ENCODE measurements around the gene DERA.
"Not testable (repeated sequence)": the region's sequence is repeated elsewhere in the genome, so short reads cannot be mapped to it uniquely, and the experiment has no call there.

DERA gene

DNA sequence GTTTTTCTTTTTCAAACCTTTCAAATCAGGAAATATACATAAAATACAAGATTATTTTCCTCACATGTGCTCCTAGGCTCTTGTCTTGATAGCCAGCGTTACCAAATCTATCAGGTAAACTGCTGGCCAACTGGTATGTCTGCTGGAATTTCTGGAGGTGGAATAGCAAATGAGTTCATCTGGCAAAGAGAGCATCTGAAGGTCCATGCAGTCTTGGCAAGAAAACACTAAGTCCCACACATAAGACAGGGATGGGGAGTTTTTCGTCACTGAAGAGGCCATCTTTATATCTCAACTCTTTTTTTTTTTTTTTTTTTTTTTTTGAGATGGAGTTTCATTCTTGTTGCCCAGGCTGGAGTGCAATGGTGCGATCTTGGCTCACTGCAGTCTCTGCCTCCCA lies 60.1 kb downstream of the DERA start:
- DNase-seq, result no peak

DNA sequence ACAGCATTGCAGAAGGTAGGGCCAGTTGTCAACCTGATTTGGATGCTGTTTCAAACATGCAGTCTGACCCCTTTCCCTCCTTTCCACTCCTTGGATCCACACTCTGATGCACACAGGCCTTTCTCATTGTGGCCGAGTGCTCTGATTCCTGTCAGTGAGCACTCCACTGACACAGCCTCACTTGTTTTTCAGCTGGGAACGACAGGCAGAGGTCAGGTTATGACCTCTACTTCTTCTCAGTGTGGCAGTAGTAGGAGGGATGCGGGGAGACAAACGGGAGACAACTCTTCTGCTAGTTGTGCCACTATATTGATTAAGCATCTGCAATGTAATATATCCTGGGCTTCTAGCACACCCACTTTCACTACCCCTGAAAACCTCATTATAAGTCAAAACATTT lies 61.8 kb downstream of the DERA start:
- DNase-seq, result no peak

DNA sequence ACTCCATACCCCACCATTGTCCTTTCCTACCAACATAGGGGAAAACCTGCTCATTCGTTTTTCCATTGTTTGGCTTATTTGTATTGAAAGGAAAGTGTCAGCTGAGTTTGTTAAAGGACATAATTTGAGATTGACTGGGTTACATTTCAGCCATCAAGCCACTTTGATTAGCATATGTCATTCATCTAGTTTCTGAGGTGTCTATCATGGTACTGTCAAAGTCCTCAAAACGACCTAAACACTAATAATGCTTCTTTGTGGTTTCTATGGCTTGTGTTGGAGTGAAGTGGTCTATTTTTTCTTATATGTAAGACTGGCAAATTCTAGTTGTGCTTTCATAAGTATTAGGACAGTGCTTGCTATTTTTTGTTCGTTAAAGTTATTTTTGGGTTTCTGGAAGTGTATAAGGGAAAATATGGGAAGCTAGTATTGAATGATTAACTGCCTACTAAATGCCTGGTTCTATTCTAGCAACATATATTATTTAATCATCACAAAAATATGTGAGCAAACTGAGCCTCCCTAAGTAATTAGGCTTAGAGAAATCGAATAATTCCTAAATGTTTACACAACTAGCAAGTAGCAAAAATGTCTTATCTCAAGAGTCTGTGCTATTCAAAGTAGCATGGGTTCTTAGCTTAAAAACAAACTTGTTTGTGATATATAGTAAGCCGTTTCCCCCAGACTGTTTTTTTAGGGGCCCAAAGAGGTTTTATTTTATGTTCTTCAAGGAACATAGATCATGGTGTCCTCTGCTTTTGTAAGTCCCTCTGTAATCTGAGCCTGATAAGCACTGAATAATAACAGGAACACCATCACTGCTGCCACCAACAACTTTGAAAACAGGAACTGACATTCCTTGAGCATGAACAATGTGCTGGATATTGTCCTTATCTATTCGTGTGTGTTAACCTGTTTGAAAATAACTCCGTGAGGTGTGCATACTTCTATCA lies 67.1 kb downstream of the DERA start:
- no peak for DNase-seq

DNA sequence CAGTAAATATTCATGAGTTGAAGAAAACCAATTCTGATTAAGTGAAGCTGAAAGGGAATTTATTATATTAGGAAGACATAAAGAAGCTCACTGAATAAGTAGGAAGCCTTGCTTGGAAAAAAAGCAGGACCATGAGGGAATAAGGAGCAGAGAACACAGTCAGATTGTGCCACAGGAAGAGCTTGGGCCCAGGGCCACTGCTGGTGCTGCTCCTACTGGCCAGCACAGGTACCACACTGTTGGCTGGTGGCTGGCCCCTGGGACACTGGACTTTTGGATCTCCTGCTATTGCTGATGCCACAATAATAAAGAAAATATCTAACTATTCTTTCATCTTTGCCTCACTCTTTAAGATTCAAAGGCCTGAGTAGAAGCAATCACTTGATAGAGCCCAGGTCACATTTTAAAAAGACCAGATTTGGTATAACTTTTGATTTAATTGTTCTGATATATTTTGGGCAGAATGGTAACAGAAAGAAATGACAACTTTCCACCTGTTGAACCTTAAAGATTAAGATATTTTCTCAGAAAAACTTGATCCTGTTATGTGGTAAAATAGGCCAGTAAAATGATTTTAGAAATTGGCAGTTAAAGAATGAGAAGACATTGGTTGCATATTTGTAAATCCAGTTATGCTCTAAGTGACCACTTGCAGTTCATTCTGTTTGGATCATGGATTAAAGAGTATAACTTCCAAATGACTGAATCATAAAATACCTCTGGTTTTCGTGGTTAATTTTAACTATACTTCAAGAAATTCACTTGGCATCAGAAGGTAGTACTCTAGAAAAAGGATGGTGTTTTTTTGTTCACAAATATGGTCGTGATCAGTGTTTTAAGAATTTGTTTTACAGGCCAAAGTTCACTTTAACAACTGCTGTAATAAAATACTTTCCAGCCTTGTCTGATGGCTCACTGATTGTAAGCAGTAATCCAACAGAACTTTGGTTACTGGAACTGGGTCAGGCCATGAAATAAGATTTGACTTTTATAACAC lies 68.3 kb downstream of the DERA start:
- DNase-seq, result no peak

DNA sequence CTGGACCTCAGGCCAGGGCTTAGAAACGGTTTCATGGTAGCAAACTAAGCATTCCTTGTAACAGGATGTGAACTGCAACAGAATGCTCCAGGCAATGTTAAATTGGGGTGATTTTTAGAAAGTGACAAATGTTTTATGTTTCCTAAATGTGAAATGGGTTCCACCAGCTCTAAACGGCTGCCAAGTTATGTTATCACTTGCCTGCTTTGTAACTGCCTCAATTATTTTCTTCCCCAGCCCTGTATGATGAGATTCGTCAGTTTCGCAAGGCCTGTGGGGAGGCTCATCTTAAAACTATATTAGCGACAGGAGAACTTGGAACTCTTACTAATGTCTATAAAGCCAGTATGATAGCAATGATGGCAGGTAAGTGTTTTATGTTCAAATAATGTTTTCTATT lies 70.9 kb downstream of the DERA start:
- DNase-seq, result no peak

DNA sequence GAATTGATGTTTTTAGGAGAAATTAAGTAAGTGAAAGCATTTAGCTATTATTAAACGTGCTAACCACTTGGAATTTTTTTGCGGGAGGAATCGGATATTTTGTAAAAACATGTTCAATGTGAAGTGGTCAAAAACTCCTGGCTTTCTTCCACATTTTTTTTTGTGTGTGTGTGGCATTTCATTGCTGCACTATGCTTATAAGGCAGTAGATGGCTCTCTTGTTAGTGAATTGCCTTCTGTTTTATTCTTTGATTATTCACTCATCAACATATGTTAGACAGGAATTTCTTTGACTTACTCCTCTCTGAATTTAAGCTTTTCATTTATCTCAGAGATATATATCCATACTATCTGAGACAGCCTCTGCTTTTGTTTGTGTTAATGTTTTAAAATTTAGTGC lies 71.3 kb downstream of the DERA start:
- no peak for DNase-seq

DNA sequence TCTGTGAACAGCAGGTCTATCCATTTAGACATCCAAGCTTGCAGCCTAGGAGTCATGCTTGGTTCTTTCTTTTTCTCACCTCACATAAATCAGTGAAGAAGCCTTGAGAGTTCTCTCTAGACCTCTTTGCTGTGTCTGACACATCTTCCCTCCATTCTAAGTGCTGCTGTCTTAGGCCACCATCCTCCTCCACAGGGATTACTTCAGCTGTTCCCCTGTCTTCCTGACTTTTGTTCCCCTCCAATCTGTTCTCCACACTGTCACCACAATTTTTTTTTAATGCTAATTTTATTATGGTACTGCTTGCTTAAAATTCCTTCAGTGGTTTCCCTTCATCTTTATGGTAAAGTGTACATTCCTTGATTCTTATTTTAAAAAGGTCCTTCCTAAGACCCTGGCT lies 71.8 kb downstream of the DERA start:
- DNase-seq, result no peak

DNA sequence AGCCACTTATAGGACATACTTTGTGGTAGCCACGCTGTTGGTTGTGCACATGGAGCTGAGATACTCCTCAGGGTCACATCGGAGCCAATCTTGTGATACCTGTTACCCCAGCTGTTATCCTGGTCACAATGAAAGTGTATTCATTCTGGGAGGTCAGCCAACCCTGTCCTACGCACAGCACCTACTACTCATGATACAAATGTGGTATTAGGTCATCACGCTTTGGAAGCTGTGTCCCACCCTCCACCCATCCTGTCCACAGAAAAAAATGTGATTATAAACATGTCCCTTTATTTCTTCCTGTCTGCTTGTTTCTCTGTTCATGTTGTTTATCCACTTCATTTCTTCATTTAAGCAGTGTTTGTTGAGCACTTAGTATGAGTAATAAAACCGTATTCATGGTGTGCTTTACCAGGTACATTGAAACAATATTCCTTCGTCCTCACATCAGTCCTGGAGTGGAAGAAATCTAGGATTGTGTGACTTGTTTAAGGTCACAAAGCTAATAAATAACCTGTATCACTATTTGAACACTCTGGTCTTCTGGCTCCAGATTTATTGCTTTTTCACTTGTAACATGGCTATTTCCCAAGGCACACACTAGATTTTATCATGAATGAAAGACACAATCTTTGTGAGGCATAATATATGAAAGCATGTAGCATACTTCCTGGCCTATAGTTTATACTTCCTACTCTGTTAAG lies 73.1 kb downstream of the DERA start:
- no peak for DNase-seq

DNA sequence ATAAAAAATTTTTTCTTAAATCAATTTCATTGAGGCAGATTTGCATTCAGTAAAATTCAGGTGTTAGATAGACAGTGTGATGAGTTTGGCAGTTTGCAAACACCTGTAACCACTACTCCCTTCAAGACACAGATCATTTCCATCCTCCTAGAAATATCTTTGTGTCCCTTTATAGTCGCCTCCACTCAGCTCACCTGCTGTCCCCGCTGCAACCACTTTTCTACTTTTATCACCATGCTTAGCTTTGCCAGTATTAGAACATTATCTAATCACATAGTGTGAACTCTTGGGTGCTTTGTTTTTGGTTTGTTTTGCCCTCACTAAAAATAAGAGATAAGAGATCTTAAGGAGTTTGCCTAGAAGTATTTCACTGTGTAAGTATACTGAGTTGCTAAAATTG lies 73.8 kb downstream of the DERA start:
- no peak for DNase-seq

DNA sequence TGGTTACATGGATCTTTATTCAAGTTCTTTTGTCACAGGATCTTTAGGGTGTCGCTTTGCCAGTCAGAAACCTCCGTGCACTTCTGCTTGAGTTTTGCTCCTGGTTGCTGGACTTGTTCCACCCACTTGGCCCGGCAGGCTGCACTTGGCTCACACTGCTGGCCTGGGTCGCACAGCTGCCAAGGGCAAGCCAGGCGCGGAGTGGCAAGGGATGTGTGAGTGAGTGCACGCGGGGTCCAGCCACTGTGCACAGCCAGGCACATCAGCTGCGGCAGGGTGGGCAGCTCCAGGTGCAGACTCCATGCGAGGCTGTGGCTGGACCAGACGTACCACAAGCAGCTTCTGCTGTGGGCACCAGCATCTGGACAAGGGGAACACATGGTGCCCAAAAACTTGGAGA lies 76.6 kb downstream of the DERA start:
- no peak for DNase-seq

DNA sequence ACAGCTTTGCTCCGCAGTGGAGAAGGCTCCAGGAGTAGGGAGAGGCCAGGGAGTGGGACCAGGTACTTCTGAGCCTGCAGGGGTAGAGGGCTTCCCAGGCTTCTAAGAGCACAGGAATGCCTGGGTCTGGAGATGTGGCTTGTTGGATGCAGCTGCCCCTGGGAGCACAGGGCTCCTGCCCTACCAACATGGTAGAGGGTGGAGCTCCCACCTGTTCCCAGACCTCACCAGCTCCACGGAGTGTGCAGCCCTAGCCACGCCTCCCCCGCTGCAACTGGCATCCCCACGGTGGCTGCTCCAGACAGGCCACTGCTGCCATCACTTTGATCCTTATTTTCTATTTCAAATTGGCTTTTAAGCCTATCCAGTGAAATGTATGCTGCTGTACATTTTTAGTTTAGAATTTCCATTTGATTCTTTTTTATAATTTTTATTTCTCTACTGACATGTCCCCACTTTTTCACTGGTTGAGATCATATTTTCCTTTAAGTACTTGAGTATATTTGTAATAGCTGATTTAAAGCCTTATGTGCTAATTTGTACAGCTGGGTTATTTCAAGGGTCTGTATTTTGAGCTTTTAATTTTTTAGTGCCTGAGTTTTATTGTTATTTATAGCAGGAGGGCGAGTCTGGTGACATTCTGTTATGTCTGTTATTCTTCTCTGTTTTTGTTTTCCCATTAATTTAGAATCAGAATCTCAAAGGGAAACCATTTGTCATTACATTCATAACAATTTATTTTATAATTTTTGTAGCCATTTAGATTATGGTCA lies 78.0 kb downstream of the DERA start:
- DNase-seq, result no peak

DNA sequence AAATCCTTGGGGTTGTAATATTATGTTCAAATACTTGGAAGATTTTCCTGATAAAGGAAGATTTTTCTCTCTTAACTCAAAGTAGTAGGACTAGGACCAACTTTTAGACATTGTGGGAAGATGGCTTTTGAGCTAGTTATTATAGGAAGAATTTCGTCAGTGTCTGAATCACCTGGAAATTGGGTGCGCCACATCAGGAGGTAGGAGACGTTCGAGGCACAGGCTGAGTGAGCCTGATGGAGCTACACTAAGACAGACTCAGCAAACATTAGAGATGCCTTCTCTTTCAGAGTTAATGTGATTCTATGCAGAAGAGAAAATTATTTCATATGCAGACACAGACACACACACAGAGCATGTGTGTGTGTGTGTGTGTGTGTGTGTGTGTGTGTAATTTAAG lies 84.7 kb downstream of the DERA start:
- no peak for DNase-seq

DNA sequence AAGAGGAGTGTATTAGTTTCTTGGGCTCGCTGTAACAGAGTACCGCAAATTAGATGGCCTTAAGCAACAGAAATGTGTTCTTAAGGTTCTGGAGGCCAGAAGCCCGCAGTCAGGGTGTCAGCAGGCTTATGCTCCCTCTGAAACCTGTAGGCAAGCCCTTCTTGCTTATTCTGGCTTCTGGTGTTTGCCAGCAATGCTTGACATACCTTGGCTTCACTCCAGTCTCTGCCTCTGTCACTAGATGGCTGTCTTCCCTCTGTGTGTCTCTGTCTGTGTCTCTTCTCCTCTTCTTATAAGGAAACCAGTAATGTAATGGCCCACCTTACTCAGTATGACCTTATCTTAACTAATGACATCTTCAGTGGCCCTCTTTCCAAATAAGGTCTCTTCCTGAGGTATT lies 85.1 kb downstream of the DERA start:
- no peak for DNase-seq

DNA sequence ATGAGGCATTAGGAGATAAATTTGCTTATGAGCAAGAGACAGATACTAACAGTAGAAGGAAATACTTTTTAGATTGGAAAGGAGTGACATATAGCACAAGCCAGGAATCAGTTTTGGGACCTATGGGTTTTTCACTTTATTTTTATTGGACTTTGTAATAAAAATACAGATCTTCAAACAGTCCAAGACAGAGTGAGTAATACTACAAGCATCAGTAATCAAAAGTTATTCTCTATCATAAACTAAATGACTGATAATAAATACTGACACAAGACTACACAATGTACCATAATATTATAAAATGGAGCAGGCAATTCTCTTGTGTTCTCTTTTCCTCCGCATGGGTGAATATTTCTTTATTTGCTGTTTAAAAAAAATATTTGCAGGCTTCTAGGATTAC lies 85.8 kb downstream of the DERA start:
- DNase-seq, result no peak

DNA sequence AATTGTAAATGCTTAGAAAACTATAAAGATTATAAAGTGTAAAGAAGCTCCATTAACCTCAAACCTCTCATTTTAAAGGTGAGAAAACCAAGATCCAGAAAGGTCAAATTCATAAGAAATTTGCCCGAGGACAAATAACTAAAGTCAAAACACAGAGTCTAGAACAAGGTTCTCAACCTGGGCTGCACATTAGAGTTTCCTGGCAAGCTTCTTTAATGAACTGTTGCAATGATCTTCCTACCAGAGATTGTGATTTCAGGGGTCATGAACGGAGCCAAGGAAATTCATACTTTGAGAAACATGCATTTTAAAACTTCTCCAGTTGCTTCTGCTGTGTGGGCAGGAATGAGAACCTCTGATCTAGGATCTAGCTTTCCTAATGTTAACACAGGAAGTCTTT lies 86.8 kb downstream of the DERA start:
- no peak for DNase-seq

DNA sequence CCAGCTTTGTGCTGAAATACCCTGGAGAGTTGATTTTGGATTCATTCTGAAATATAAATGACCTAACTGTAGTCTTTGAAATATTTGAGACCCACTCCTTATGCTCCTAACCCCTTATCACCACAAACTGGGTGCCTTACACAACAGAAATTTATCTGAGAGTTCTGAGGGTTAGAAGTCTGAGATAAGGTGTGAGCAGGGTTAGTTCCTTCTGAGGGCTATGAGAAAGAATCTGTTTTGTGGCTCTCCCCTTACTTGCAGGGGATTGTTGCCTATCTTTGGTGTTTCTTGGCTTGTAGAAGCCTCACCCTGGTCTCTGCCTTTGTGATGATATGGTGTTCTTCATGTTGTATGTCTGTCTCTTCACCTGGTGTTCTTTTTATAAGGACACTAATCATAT lies 91.7 kb downstream of the DERA start:
- DNase-seq, result no peak

DNA sequence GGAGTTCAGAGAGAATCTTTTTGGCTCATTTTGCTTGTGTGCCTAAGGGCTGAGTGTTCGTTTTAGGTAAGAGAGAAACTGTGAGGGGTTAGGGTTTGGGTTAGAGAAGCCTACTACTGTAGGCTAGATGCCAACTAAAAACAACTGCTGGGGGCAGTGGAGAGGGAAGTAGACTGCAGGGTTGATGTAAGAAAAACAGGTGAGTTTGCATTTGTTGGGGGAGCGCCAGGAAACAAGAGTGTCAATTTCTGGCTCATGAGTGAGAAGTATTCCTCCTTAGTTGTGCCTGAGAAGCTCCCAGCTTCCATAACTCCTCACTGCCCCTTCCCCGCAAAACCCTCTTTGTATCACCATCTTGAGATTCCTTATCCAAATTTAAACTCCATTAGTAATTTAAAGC lies 92.3 kb downstream of the DERA start:
- DNase-seq, result no peak

DNA sequence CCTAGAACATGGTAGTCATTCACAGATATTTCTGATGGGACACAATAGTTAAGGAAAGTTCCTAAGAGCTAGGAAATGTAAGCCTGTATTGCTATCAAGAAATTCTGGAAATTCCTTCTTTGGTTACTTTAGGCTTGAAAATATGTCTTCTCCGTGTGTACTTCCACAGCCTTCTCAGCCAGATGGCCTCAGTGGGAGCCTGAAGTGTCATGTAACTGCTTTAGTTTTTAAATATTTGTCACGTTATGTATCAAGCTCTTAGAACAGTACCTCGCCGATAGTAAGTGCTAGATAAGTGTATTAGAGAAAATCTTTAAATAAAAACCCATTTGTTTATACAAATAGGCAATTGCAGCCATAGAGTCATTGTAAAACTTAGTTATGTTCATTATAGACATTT lies 95.6 kb downstream of the DERA start:
- no peak for DNase-seq

DNA sequence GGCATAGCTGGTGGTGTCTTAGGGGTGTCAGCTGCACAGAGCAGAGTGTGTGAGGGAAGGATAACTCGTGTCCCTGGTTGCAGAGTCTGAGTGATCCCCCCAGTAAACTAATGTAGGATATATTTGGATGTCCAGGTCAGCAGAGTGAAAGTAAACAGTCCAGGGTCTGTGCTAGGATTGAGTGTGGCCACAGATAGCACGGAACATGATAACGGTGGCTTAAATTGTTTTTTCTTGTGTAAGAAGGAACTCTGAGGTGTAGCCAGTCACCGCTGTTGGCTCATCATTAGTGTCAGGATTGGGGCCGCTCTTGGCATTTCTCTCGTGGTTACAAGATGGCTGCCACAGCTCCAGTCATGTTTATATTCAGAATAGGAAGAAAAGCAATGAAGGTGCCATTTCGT lies 97.3 kb downstream of the DERA start:
- DNase-seq, result no peak

DNA sequence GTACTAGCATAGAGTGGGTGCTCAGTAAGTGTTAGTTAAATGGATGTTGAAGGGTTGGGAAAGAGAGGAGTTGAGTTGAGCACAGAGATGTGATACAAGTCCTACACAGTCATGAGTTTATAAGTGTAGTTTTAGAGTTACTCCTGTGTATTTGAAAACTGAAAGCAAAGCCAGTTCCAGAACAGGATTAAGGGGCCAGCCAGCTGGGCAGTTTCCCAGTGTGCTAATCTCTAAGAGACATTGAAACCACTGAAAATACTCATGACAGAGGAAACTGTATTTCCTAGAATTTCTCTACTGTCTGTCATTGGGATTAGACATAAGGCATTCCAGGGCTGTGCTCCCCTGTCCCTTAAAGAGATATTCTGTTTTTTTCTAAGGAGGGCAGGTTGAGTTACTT lies 101.0 kb downstream of the DERA start:
- DNase-seq, result no peak

DNA sequence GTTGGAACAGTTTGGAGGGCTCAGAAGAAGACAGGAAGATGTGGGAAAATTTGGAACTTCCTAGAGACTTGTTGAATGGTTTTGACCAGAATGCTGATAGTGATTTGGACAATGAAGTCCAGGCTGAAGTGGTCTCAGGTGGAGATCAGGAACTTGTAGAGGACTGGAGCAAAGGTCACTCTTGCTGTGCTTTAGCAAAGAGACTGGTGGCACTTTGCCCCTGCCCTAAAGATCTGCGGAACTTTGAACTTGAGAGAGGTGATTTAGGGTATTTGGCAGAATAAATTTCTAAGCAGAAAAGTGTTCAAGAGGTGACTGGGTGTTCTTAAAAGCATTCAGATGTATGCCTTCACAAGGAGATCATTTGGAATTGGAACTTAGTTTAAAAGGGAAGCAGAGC lies 102.6 kb downstream of the DERA start:
- not testable (repeated sequence) for DNase-seq

DNA sequence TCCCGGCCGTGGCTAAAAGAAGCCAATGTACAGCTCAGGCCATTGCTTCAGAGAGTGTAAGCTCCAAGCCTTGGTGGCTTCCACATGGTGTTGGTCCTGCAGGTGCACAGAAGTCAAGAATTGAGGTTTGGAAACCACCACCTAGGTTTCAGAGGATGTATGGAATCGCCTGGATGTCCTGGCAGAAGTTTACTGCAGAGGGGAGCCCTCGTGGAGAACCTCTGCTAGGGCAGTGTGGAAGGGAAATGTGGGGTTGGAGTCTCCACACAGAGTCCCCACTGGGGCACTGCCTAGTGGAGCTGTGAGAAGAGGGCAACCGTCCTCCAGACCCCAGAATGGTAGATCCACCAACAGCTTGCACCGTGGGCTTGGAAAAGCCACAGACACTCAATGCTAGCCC lies 103.3 kb downstream of the DERA start:
- not testable (repeated sequence) for DNase-seq
